Left lung (tissue), 10 donors: Measurements from ENCODE around the gene GPR119. TPM values are rescaled to one million over a fixed set of nuclear protein-coding genes. Genes with fewer than 3 reads are reported as not detected.
"Not testable (repeated sequence)": the region's sequence is repeated elsewhere in the genome, so short reads cannot be mapped to it uniquely, and the experiment has no call there.

Experiments
- ATAC-seq: fragments of 200-7000 bp; cut with Tn5 transposase; one replicate; pipeline ENCODE4 v1.9.1; 2020; ENCODE audit warnings: moderate library complexity
- DNase-seq, 4 donors: peaks; one replicate each; pipeline ENCODE4 v3.0.0-alpha.2; 2013 to 2020
- H3K27ac ChIP-seq, 2 donors: fragments of 200-600 bp; sonication (generic) in 1 of 2; one replicate each; pipeline versions ENCODE4 v1.5.0 to v1.8.0; 2020 to 2021
- H3K27me3 ChIP-seq, 2 donors: fragments of 200-600 bp; sonication (generic) in 1 of 2; one replicate each; pipeline versions ENCODE4 v1.5.0 to v1.8.0; 2020 to 2021
- H3K36me3 ChIP-seq, 2 donors: fragments of 200-600 bp; sonication (generic) in 1 of 2; one replicate each; pipeline versions ENCODE4 v1.5.0 to v1.8.0; 2020 to 2021
- H3K4me1 ChIP-seq, 2 donors: fragments of 200-600 bp; one replicate each; pipeline ENCODE4 v1.8.0; 2021
- H3K4me3 ChIP-seq, 2 donors: fragments of 200-600 bp; sonication (generic) in 1 of 2; one replicate each; pipeline versions ENCODE4 v1.5.0 to v1.8.0; 2020 to 2021; ENCODE audit warnings: mild to moderate bottlenecking in 1 of 2
- H3K9me3 ChIP-seq, 2 donors: fragments of 200-600 bp; sonication (generic) in 1 of 2; one replicate each; pipeline versions ENCODE4 v1.5.0 to v1.8.0; 2020 to 2021
- intact Hi-C, 2 donors: fragments of 100-400 bp; cut with DNase I; formaldehyde crosslinking; loops; one replicate each; pipeline versions ENCODE4 v1.11.2 to v1.14.2; 2022
- polyA plus RNA-seq, 6 donors: library from polyadenylated mRNA; unstranded; fragments of 120-200 nt; gene quantifications; one replicate each; pipeline ENCODE4 v1.2.1, GENCODE V29; 2013; ENCODE audit not compliant: insufficient read length in 6 of 6
- total RNA-seq, 2 donors: library from RNA; stranded (reverse); fragmentation: NEBNext Ultra II Directional; extraction: Animal tissue kit (Norgen Biotek cat#: 25700); gene quantifications; one replicate each; pipeline ENCODE4 v1.2.1, GENCODE V29; 2021
- TF ChIP-seq, protein P1 (sequence below), 2 donors: fragments of 200-600 bp; sonication (generic) in 1 of 2; IDR thresholded peaks; one replicate each; pipeline versions ENCODE4 v1.5.0 to v1.8.0; 2021; ENCODE audit warnings: antibody characterized with exemption in 2 of 2
- donor health status: DM: no; HTN: yes; CAD: no.
- donor health status: DM: no; HTN: no; CAD: no.

GPR119 gene
- total and polyA plus RNA-seq, 8 donors, result not detected

- H3K4me3 ChIP-seq, result no peak overlapping the region
- no peak for DNase-seq
These were observed 9.4 kb downstream of the GPR119 start for GRCh38 chrX:130376077-130376476.

GRCh38 chrX:130352050-130352449 is 33.4 kb downstream of the GPR119 start:
- H3K27ac ChIP-seq, ATAC-seq, H3K4me3 ChIP-seq, H3K4me1 ChIP-seq, H3K36me3 ChIP-seq, DNase-seq, intact Hi-C loops, H3K9me3 ChIP-seq, H3K27me3 ChIP-seq: not testable (repeated sequence)

More at GRCh38 chrX:130376077-130376476, 9.4 kb downstream of the GPR119 start:
- H3K27ac ChIP-seq, result no peak overlapping the region
- peaks cover 0 to 9% of the 10 kb centered on the region in 2 donors for H3K36me3 ChIP-seq
- no peaks in the 10 kb centered on the region for H3K4me1 ChIP-seq
- no peaks in the 10 kb centered on the region for H3K9me3 ChIP-seq
- ATAC-seq, result no peak
- TF ChIP-seq, protein P1, sequence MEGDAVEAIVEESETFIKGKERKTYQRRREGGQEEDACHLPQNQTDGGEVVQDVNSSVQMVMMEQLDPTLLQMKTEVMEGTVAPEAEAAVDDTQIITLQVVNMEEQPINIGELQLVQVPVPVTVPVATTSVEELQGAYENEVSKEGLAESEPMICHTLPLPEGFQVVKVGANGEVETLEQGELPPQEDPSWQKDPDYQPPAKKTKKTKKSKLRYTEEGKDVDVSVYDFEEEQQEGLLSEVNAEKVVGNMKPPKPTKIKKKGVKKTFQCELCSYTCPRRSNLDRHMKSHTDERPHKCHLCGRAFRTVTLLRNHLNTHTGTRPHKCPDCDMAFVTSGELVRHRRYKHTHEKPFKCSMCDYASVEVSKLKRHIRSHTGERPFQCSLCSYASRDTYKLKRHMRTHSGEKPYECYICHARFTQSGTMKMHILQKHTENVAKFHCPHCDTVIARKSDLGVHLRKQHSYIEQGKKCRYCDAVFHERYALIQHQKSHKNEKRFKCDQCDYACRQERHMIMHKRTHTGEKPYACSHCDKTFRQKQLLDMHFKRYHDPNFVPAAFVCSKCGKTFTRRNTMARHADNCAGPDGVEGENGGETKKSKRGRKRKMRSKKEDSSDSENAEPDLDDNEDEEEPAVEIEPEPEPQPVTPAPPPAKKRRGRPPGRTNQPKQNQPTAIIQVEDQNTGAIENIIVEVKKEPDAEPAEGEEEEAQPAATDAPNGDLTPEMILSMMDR (IDR thresholded peaks at IDR 0.05), result no peak
- intact Hi-C loops, result no loop called here
- no peaks in the 10 kb centered on the region for H3K27me3 ChIP-seq

DNA sequence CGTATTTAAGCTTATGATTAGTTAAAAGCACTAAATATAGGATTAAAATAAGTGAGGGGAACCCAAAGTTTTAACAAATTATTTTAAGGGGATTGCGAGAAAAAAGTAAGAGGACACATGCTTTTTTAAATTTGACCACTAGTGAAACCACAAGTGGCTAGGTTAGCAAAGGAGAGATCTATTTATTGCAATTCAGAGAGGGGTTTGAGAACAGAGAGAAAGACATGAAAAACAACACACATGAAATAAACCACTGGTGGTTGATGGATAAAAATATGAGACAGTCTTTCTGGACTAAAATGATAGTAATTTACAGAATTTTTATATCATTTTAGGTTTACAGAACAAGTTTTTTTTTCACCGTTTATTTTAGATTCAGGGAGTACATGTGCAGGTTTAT is 33.9 kb downstream of the GPR119 start:
- intact Hi-C loops, result no loop called here
- TF ChIP-seq, protein P1 (IDR thresholded peaks at IDR 0.05), result no peak
- no peak for ATAC-seq

GRCh38 chrX:130347321-130347720 is 38.2 kb downstream of the GPR119 start:
- Histone ChIP-seq H3K9me3 (no peaks in the 10 kb centered on the region), H3K4me1 (no peaks in the 10 kb centered on the region), H3K27me3 (no peaks in the 10 kb centered on the region), H3K27ac (no peak overlapping the region), H3K4me3 (no peak overlapping the region), H3K36me3 (peaks cover 0 to 5% of the 10 kb centered on the region in 2 donors)
- TF ChIP-seq, protein P1 (IDR thresholded peaks at IDR 0.05), result no peak
- DNase-seq (no peak), ATAC-seq (no peak)
- intact Hi-C loops, result no loop called here

More for the DNA sequence above, 33.9 kb downstream of the GPR119 start:
- H3K4me3 ChIP-seq, result no peak overlapping the region
- no peaks in the 10 kb centered on the region for H3K4me1 ChIP-seq
- no peak for DNase-seq
- peaks cover 0 to 5% of the 10 kb centered on the region in 2 donors for H3K36me3 ChIP-seq
- no peaks in the 10 kb centered on the region for H3K27me3 ChIP-seq
- no peaks in the 10 kb centered on the region for H3K9me3 ChIP-seq
- H3K27ac ChIP-seq, result no peak overlapping the region

DNA sequence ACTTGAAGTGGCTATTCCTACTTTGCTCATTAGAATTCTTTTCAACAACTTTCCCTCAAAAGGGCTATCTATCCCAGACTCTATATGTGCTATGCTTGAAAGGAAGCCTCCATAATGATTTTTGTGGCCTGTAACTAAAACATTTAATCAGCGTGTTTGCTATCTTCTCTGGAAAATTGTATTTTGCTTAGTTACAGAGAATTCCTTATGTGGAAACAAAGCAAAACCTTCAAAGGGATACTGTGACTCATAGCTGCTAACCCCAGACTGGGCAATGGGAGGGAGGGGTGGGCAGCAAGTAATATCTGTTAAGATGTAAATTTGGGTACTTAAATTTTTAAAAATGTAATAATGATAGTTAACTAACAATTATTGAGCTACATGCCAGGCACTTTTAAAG is 42.1 kb downstream of the GPR119 start:
- Histone ChIP-seq H3K9me3 (no peaks in the 10 kb centered on the region), H3K4me3 (no peak overlapping the region), H3K27ac (no peak overlapping the region), H3K27me3 (no peaks in the 10 kb centered on the region), H3K4me1 (no peaks in the 10 kb centered on the region), H3K36me3 (no peaks in the 10 kb centered on the region)
- intact Hi-C loops, result no loop called here
- no peak for DNase-seq
- no peak for ATAC-seq
- TF ChIP-seq, protein P1 (IDR thresholded peaks at IDR 0.05), result no peak

DNA sequence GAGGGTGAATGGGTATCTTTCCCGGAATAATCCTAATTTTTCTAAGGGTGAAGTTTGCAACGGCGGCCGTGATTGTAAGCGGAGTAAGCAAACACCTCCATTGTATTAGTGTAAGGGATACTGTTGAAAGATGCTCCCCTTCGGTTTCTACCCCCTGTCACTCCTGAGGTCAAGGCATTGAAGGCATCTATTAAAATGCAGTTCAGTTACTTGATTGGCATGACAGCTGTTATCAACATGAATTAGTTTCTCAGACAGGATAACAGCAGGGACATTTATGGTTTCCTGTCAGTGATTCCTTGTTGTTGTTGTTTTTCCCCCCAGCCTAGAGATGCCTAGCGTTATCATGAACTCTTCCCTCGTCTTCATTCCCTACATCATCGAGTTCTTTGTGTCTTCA is 45.2 kb downstream of the GPR119 start:
- Histone ChIP-seq H3K9me3 (no peaks in the 10 kb centered on the region), H3K27ac (peak overlapping the region in 1 of 2 donors; percentile 76), H3K4me1 (no peaks in the 10 kb centered on the region), H3K36me3 (no peaks in the 10 kb centered on the region), H3K27me3 (no peaks in the 10 kb centered on the region), H3K4me3 (peak overlapping the region; percentile 46 to 57)
- TF ChIP-seq, protein P1 (IDR thresholded peaks at IDR 0.05), result no peak
- ATAC-seq (peak; percentile 15), DNase-seq (no peak)
- intact Hi-C loops, result no loop called here
